Activated CD4-positive, alpha-beta memory T cell treated with anti-CD3 and anti-CD28 coated beads, Interleukin-2, amount 10 ng/mL, durations not matched to agents 7 days and 5 days (primary cell): ENCODE results near the gene CCDC182. TPM values are rescaled to one million over a fixed set of nuclear protein-coding genes. Genes with fewer than 3 reads are reported as not detected.

Experiments used
- CTCF ChIA-PET: fragments of 350-600 bp; sonication (Branson Sonifier 250); formaldehyde crosslinking; loops from one replicate; lab custom pipeline; 2021; ENCODE audit warnings: antibody characterized with exemption, inconsistent platforms; lab: Charles Lee
- POLR2A ChIA-PET: fragments of 350-600 bp; sonication (Branson Sonifier 250); formaldehyde crosslinking; loops from one replicate; lab custom pipeline; 2021; ENCODE audit warnings: antibody characterized with exemption; lab: Charles Lee
- DNase-seq: peaks from one replicate; pipeline ENCODE4 v3.0.0-alpha.2; 2020
- H3K27ac Mint-ChIP-seq: one replicate; pipeline ENCODE4 v1.8.0; 2021; ENCODE audit warnings: mild to moderate bottlenecking, mixed read lengths
- H3K27me3 Mint-ChIP-seq: one replicate; pipeline ENCODE4 v1.8.0; 2021; ENCODE audit warnings: mixed read lengths
- H3K36me3 Mint-ChIP-seq: one replicate; pipeline ENCODE4 v1.8.0; 2021; ENCODE audit warnings: low read depth, mixed read lengths
- H3K4me1 Mint-ChIP-seq: one replicate; pipeline ENCODE4 v1.8.0; 2021; ENCODE audit warnings: mixed read lengths
- H3K4me3 Mint-ChIP-seq: one replicate; pipeline ENCODE4 v1.8.0; 2021; ENCODE audit warnings: mild to moderate bottlenecking, mixed read lengths
- H3K9me3 Mint-ChIP-seq: one replicate; pipeline ENCODE4 v1.8.0; 2021; ENCODE audit warnings: mixed read lengths
- total RNA-seq, 2 experiments: library from RNA; stranded (reverse); gene quantifications; one replicate each; pipeline ENCODE4 v1.2.3, GENCODE V29; 2021

CCDC182 gene
- total RNA-seq, 2 experiments from 2014 or later: not detected

DNA sequence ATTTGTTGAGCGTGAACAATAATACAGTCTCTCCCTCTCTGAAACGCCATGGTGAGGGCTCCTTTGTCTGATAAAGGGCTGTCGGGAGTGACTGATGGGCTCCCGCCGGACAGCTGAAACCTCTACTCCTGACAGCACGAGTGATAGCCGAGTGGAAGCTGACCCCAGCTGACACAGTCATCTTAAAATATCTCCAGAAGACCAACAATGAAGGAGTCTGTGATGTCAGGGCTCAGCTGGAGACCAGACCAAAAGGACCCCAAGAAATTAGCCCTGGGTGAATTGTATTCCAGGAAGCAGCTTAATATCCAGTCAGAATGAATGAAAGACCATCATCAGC, 22.4 kb downstream of the CCDC182 start:
- CTCF ChIA-PET: interaction anchor here (1.0 kb wide), 1 partner anchor 593 kb away, joined by 3 read pairs; no protein-coding TSS in a partner anchor
- H3K4me3 Mint-ChIP-seq: no peak overlapping the region
- DNase-seq: no peak
- H3K36me3 Mint-ChIP-seq: no peaks in the 10 kb centered on the region
- no peaks in the 10 kb centered on the region for H3K9me3 Mint-ChIP-seq
- no peak overlapping the region for H3K27ac Mint-ChIP-seq
- H3K27me3 Mint-ChIP-seq: peaks cover 8% of the 10 kb centered on the region
- POLR2A ChIA-PET: no interaction called here
- peaks cover 2% of the 10 kb centered on the region for H3K4me1 Mint-ChIP-seq

DNA sequence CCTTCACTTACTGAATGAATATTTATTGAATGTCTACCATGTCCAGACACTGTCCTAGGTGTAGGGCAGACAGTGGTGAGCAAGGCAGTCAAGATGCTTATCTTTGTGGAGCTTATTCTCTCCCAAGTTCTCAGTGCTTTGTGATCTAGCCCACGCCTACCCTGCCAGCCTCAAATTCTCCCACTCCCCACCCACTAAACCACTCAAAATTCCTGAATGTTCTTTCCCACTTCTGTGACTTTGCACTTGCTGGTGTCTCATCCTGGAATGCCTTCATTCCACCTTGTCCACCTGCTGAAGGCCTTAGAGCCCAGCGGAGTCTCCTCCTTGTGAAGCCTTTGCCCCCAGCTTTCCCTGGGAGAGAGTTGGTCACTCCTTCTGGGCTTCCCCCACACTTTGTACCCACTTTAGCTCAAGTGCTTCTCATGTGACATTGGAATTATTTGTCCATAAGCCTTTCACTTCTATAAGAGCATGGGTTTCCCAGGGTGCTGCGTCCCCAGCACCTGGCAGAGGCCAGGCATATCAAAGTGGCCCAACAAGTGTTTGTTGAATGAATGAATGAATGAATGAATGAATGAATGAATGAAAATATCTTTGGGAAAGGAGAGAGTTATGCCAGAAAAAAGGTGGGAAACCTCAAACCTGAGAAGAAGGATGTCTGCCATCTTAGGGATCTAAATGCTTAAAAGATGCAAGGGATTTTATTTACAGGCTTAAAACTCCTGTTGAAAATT, 23.0 kb downstream of the CCDC182 start:
- Mint-ChIP-seq H3K27ac (no peak overlapping the region), H3K9me3 (no peaks in the 10 kb centered on the region), H3K4me1 (peaks cover 2% of the 10 kb centered on the region), H3K36me3 (no peaks in the 10 kb centered on the region), H3K27me3 (peaks cover 14% of the 10 kb centered on the region), H3K4me3 (no peak overlapping the region)
- ChIA-PET CTCF (interaction anchor here (1.4 kb wide), 1 partner anchor 482 kb away, joined by 3 read pairs; no protein-coding TSS in a partner anchor), POLR2A (no interaction called here)
- no peak for DNase-seq

DNA sequence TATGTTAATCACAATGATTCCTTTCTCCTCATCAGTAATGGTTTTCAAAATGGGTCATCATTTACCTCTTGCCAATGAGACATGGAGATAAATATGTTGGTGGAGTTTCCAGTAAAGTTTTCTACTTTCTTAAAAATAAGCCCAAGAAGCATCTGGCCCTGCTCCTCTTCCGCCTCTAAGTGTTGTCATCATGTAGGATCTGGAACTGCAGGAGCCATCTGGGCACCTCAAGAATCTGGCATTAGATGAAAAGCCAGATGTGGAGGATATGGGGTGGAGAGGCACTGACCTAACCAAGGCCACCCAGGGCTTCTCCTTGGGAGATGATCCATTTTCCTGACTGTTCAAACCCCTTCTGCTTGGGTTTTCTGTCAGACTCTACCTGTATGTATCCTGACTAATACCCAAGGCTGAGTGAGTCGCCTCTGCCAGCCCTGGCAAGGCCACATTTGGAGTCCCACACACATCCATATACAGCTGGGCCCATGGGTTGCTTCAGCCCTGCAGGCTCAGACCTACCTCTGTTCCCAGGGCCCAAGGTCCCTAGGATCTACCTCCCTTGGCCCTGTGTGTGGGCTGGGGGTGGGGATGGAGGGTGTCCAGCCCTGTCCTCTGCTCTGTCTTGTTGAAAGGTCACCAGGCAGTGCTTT, 24.6 kb downstream of the CCDC182 start:
- Mint-ChIP-seq H3K4me1 (peaks cover 2% of the 10 kb centered on the region), H3K4me3 (no peak overlapping the region), H3K27ac (no peak overlapping the region), H3K27me3 (peaks cover 24% of the 10 kb centered on the region), H3K9me3 (no peaks in the 10 kb centered on the region), H3K36me3 (no peaks in the 10 kb centered on the region)
- CTCF ChIA-PET: no interaction called here
- no peak for DNase-seq
- POLR2A ChIA-PET: no interaction called here

GRCh38 chr17:57718878-57719277, 26.2 kb downstream of the CCDC182 start:
- ChIA-PET POLR2A (no interaction called here), CTCF (no interaction called here)
- Mint-ChIP-seq H3K27me3 (peaks cover 31% of the 10 kb centered on the region), H3K4me1 (peaks cover 2% of the 10 kb centered on the region), H3K27ac (no peak overlapping the region), H3K9me3 (no peaks in the 10 kb centered on the region), H3K36me3 (no peaks in the 10 kb centered on the region), H3K4me3 (no peak overlapping the region)
- DNase-seq: no peak

DNA sequence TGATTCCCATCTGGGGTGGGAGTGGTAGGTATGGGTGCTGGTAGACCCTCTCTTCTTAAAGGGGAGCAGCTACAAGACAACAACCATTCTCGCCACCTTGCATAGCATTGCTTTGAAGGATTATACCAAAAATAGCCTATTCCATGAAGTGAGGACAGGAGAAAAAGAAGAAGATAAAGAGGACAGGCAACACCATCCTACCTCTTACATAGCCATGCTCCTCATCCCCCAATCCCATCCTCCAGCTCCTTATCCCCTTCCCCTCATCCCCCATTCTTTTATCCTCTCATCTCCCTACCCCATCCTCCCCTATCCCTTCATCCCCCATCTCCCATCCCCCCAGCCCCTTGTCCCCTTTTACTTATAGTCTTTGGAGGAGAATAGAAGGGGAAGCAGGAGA, 29.1 kb downstream of the CCDC182 start:
- Mint-ChIP-seq H3K4me1 (no peaks in the 10 kb centered on the region), H3K4me3 (no peak overlapping the region), H3K27me3 (peaks cover 41% of the 10 kb centered on the region), H3K36me3 (no peaks in the 10 kb centered on the region), H3K27ac (no peak overlapping the region), H3K9me3 (no peaks in the 10 kb centered on the region)
- ChIA-PET CTCF (no interaction called here), POLR2A (no interaction called here)
- no peak for DNase-seq

DNA sequence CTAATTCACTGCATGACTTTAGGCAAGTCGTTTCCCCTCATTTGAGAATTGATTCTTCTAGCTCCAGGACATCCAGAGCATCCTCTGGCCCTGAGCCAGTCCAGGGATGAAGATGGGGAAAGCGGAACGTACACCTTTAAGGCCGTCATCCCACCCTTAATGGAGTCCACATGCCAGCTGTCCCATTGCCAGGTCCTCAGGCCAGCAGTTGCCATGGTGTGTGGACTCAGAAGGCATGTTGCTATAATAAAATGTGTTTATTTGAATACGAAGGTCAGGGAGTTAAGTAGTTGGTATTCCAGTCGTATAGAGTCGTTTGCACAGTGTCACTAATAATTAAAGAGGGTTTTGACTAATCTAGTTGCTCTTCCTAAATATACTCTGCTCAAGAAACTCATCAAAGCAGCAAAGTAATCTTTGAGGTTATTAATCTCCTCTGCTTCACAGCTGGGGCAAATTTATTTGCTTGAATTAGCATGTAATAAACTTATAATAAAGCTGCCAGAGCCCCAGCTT, 30.4 kb downstream of the CCDC182 start:
- CTCF ChIA-PET: no interaction called here
- H3K27ac Mint-ChIP-seq: no peak overlapping the region
- H3K4me1 Mint-ChIP-seq: no peaks in the 10 kb centered on the region

DNA sequence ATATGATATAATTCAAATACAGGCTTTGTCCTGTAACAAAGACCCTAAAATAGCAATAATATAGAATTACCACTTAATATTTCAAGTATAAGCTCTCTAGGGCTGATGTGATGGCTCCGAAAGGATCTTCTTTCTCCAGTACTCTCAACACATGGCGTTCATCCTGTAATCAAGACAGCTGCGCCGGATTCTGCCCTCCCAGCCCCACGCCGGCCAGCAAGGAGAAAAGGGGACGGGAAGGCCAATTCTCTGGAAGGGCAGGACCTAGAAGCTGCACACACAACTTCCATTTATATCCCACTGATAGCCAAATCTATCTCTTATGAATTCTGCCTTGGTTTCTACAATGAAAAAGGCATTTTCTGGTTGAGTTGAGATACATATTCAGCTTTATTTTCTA, 32.0 kb downstream of the CCDC182 start:
- no peaks in the 10 kb centered on the region for H3K36me3 Mint-ChIP-seq
- no peak overlapping the region for H3K27ac Mint-ChIP-seq
- ChIA-PET CTCF (no interaction called here), POLR2A (no interaction called here)
- DNase-seq: no peak
- H3K9me3 Mint-ChIP-seq: peaks cover 2% of the 10 kb centered on the region
- H3K4me1 Mint-ChIP-seq: no peaks in the 10 kb centered on the region
- H3K27me3 Mint-ChIP-seq: peaks cover 43% of the 10 kb centered on the region
- H3K4me3 Mint-ChIP-seq: no peak overlapping the region

More for the DNA sequence above, 30.4 kb downstream of the CCDC182 start:
- no peaks in the 10 kb centered on the region for H3K36me3 Mint-ChIP-seq
- H3K4me3 Mint-ChIP-seq: no peak overlapping the region
- H3K9me3 Mint-ChIP-seq: peaks cover 2% of the 10 kb centered on the region
- H3K27me3 Mint-ChIP-seq: peaks cover 46% of the 10 kb centered on the region
- no peak for DNase-seq
- POLR2A ChIA-PET: no interaction called here

DNA sequence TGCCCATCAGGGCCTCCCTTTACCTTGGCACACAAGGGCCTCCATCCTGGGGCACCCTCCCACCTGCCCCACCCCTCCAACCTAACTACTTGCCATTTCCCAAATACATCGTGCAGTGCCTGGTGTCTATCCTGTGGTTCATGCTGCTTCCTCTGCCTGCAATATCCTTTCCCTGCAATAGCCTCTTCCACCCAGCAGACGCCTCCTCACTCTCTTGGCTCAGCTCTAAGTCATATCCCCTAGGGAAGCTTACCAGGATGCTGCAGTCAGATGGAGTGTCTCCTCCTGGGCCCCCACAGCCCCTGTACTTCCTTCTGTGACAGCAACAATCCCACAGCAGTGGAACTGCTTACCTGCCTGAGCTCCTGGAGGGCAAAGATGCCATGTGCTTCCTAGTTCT, 36.7 kb downstream of the CCDC182 start:
- ChIA-PET POLR2A (no interaction called here), CTCF (no interaction called here)
- Mint-ChIP-seq H3K36me3 (no peaks in the 10 kb centered on the region), H3K27me3 (peaks cover 16% of the 10 kb centered on the region), H3K27ac (no peak overlapping the region), H3K4me1 (no peaks in the 10 kb centered on the region), H3K4me3 (no peak overlapping the region), H3K9me3 (peaks cover 2% of the 10 kb centered on the region)
- DNase-seq: no peak

DNA sequence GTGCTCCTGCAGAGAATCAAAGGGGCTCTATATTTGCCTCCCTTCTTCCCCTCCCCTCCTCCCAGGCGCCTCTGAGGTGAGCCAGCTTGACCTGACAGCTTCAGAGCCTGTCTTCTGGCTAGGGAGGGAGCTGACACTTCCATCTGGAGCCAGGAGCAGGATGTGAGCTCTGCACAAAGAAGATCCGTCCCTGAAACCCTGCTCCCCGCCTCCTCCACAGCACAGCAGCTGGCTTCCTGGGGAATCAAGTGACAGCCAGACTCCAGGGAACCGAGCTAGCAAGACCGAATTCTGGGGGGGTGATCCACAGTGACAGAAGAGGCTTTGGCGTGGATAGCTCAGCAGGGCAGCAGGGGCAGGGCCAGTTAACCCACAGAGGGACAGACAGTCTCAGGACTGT, 37.2 kb downstream of the CCDC182 start:
- ChIA-PET POLR2A (no interaction called here), CTCF (no interaction called here)
- Mint-ChIP-seq H3K36me3 (no peaks in the 10 kb centered on the region), H3K4me1 (no peaks in the 10 kb centered on the region), H3K9me3 (peaks cover 2% of the 10 kb centered on the region), H3K27ac (no peak overlapping the region), H3K4me3 (no peak overlapping the region), H3K27me3 (peaks cover 15% of the 10 kb centered on the region)
- no peak for DNase-seq

- Mint-ChIP-seq H3K4me1 (no peaks in the 10 kb centered on the region), H3K9me3 (peaks cover 2% of the 10 kb centered on the region), H3K4me3 (no peak overlapping the region), H3K36me3 (no peaks in the 10 kb centered on the region), H3K27me3 (peaks cover 12% of the 10 kb centered on the region), H3K27ac (no peak overlapping the region)
- ChIA-PET CTCF (interaction anchor here (0.6 kb wide), 1 partner anchor 594 kb away, joined by 3 read pairs; no protein-coding TSS in a partner anchor), POLR2A (no interaction called here)
- DNase-seq: no peak
Measured at GRCh38 chr17:57706761-57707160, 38.3 kb downstream of the CCDC182 start.

DNA sequence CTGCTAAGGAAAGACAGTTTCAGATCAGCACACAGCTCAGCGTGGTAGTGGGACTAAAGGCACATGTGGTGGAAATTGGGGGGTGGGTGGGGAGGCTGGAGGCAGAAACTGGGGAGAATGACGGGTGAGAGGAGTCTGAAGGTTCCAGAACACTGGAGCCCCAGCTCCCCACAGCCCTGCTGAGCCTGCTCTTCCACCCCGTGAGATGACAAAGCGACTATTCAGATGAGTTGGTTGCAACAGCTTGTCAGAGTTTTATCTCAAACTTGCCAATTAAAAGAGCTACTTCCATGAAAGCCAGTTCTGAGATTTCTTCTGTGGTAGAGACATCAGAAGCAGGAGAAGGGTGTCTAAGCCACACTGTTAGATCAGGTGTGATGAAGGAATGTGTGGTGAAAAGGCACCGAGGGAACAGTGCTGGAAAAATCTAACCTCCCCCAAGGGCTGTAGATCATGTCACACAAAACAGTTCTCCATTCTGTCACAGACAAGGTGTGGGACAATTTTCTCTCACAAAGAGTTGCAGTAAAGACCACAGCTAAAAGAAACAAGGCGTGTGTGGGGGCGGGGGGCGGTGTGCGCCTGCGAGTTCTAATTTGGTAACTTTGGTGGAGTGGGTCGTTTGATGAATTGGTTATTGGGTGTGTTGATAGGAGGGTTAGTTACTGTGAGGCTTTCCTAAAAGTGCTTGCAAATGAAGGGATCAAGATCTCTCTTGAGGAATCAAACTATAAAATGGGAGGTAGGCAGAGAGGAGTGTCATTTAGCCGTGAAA, 39.0 kb downstream of the CCDC182 start:
- Mint-ChIP-seq H3K36me3 (no peaks in the 10 kb centered on the region), H3K9me3 (peaks cover 2% of the 10 kb centered on the region), H3K27ac (no peak overlapping the region), H3K4me3 (no peak overlapping the region), H3K27me3 (peaks cover 6% of the 10 kb centered on the region), H3K4me1 (no peaks in the 10 kb centered on the region)
- DNase-seq: no peak
- CTCF ChIA-PET: interaction anchor here (0.7 to 0.8 kb wide), 2 partner anchors 77 kb away, joined by 3 to 4 read pairs; no protein-coding TSS in a partner anchor
- POLR2A ChIA-PET: no interaction called here

GRCh38 chr17:57704448-57704847, 40.7 kb downstream of the CCDC182 start:
- Mint-ChIP-seq H3K9me3 (no peaks in the 10 kb centered on the region), H3K4me3 (no peak overlapping the region), H3K27ac (no peak overlapping the region), H3K36me3 (no peaks in the 10 kb centered on the region), H3K27me3 (no peaks in the 10 kb centered on the region), H3K4me1 (no peaks in the 10 kb centered on the region)
- POLR2A ChIA-PET: no interaction called here
- no peak for DNase-seq
- CTCF ChIA-PET: no interaction called here

- H3K27me3 Mint-ChIP-seq: no peaks in the 10 kb centered on the region
Measured at GRCh38 chr17:57703273-57703672, 41.8 kb downstream of the CCDC182 start.

More at GRCh38 chr17:57703273-57703672, 41.8 kb downstream of the CCDC182 start:
- Mint-ChIP-seq H3K27ac (no peak overlapping the region), H3K9me3 (no peaks in the 10 kb centered on the region), H3K36me3 (no peaks in the 10 kb centered on the region), H3K4me3 (no peak overlapping the region), H3K4me1 (no peaks in the 10 kb centered on the region)
- POLR2A ChIA-PET: no interaction called here
- CTCF ChIA-PET: no interaction called here
- no peak for DNase-seq
